ENCODE results near the gene HK1. TPM values are rescaled to one million over a fixed set of nuclear protein-coding genes. Genes with fewer than 3 reads are reported as not detected.
A peak's percentile ranks its signal among the peaks of the same experiment; 100 is the strongest.

Gene HK1
- total RNA-seq, 1 donor from 2014 or later = 128 TPM

DNA sequence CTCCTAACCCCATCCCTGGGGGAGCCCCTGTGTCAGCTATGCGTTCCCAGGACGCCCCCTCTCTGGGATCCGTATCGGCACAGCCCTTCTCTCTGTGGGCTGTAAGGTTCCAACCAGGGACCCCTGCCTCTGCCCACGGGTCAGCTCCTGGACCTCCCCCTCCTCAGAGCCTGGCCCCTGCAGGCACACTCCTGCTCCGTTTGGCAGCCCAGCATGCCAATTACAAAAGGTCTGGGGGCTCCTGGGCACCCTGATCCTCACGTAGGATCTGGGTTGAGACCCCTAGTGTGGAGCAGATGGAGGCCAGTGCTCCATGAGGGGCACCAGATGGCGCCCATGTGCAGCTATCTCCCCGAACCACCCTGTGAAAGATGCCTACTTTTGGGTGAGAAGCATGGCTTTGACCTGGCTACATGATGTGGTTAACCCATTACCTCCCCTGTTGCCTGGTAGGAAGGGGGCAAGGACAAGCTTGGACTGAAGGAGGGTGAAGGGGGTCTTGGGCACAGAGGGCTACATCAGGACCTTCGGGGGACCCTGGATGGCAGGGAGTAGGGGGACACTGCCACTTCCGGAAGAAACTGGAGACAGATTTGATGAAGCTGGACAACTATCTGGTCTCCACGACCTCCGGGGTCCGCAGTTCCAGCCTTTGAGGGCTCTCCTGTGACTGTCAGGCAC lies 129.5 kb downstream of the HK1 start:
- Histone ChIP-seq H3K9me3 (no peaks in the 10 kb centered on the region), H3K4me1 (peaks cover 5 to 26% of the 10 kb centered on the region in 2 donors), H3K36me3 (peaks cover 4 to 11% of the 10 kb centered on the region in 2 donors), H3K4me3 (peak overlapping the region; percentile 39 to 49), H3K27ac (peak overlapping the region; percentile 83 to 95), H3K27me3 (no peaks in the 10 kb centered on the region)
- intact Hi-C loops (cut with DNase I) = loop anchor here (1.0 to 5.0 kb wide), 6 partner anchors 44 to 415 kb away; partner anchors contain the start of gene FAM241B
- TF ChIP-seq, protein P1, sequence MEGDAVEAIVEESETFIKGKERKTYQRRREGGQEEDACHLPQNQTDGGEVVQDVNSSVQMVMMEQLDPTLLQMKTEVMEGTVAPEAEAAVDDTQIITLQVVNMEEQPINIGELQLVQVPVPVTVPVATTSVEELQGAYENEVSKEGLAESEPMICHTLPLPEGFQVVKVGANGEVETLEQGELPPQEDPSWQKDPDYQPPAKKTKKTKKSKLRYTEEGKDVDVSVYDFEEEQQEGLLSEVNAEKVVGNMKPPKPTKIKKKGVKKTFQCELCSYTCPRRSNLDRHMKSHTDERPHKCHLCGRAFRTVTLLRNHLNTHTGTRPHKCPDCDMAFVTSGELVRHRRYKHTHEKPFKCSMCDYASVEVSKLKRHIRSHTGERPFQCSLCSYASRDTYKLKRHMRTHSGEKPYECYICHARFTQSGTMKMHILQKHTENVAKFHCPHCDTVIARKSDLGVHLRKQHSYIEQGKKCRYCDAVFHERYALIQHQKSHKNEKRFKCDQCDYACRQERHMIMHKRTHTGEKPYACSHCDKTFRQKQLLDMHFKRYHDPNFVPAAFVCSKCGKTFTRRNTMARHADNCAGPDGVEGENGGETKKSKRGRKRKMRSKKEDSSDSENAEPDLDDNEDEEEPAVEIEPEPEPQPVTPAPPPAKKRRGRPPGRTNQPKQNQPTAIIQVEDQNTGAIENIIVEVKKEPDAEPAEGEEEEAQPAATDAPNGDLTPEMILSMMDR (IDR thresholded peaks at IDR 0.05) = peak in 2 of 3 experiments; percentile 6 to 17
- no peak for DNase-seq (ENCODE audit: low spot score in 2 of 2)

DNA sequence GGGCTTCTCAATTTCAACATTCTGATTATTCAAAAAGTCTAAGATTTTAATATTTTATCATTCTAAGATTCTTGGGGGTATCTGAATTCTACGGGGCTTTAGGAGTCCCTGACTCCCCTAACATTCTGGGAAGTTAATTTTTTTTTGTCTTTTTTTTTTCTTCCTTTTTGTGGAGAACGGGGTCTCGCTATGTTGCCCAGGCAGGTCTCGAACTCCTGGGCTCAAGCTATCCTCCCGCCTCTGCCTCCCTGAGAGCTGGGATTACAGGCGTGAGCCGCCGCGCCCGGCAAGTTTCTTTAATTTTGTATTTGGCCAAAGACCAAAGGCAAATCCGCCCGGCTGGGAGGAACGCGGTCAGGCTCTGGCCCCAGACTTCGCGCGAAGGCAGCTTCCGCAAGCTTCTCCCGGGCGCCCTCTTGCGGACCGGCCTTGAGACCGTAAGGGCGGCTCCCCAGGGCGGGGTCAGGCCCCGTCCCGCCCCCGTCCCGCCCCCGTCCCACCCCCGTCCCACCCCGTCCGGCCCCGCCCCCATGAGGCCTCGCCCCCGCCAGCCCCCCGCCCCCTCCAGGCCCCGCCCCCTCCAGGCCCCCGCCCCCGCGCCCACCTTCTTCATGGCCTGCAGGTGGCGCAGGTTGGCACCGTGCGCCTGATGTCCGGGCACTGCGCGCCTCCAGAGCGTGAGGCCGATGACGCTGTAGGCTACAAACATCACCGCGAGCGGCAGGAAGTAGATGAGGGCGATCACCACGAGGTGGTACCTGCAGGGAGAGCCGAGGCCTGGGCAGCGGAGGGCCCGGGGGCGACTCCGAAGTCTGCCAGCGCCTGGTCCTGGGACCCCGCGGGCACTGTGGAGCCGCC lies 130.3 kb downstream of the HK1 start:
- H3K27ac ChIP-seq = peak overlapping the region; percentile 91 to 95
- H3K9me3 ChIP-seq = no peaks in the 10 kb centered on the region
- TF ChIP-seq, protein P1 (IDR thresholded peaks at IDR 0.05) = peak; percentile 63 to 84 (median 81)
- H3K27me3 ChIP-seq = no peaks in the 10 kb centered on the region
- H3K4me3 ChIP-seq = peak overlapping the region; percentile 39 to 62
- H3K36me3 ChIP-seq = peaks cover 0 to 7% of the 10 kb centered on the region in 2 donors
- intact Hi-C loops (cut with DNase I) = loop anchor here (1.0 to 5.0 kb wide), 6 partner anchors 45 to 416 kb away; partner anchors contain the start of gene FAM241B
- peaks cover 5 to 24% of the 10 kb centered on the region in 2 donors for H3K4me1 ChIP-seq
- DNase-seq (ENCODE audit: low spot score in 2 of 2) = peak; percentile 77 to 96

DNA sequence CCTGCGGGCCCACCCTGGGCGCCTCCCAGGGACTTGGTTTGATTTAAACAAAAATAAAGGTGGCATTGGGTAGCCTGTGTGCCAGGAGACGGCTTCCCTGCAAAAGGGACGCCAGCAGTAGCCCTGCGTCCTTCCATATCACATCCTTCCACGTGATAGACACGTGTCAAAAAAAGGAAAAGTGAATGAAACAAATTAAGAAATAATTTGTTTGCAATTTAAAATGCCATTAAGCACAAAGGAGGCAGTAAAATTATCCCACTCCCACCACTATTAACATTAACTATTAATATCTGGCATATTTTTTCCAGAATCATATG lies 130.8 kb downstream of the HK1 start:
- no peaks in the 10 kb centered on the region for H3K9me3 ChIP-seq

DNA sequence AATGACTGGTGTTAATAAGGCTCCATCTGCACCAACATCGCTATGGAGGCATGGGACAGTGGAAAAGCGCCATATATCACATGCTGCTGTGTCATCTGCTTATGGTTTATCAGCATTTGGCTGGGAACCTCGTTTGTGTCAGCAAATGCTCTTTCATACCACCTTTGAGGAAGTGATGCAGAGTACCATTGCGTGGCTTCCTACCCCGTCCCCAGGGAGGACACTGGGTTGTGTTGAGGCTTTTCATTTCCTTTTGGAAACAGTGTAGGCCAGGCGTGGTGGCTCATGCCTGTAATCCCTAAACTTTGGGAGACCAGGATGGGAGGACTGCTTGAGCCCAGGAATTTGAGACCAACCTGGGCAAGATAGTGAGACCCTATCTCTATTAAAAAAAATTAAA lies 131.7 kb downstream of the HK1 start:
- H3K4me3 ChIP-seq = no peak overlapping the region
- peak in 1 of 2 donors; percentile 77 for DNase-seq (ENCODE audit: low spot score in 2 of 2)
- peak overlapping the region; percentile 91 to 95 for H3K27ac ChIP-seq
- no peaks in the 10 kb centered on the region for H3K27me3 ChIP-seq
- TF ChIP-seq, protein P1 (IDR thresholded peaks at IDR 0.05) = no peak
- H3K4me1 ChIP-seq = peaks cover 5 to 24% of the 10 kb centered on the region in 2 donors
- no peaks in the 10 kb centered on the region for H3K36me3 ChIP-seq
- intact Hi-C loops (cut with DNase I) = loop anchor here (2.0 to 5.0 kb wide), 6 partner anchors 91 to 418 kb away; partner anchors contain the start of genes FAM241B and SUPV3L1
- no peaks in the 10 kb centered on the region for H3K9me3 ChIP-seq

More for the DNA sequence above, 130.8 kb downstream of the HK1 start:
- H3K27ac ChIP-seq = peak overlapping the region; percentile 91 to 95
- TF ChIP-seq, protein P1 (IDR thresholded peaks at IDR 0.05) = no peak
- DNase-seq (ENCODE audit: low spot score in 2 of 2) = no peak
- peak overlapping the region; percentile 39 to 62 for H3K4me3 ChIP-seq
- peaks cover 5 to 24% of the 10 kb centered on the region in 2 donors for H3K4me1 ChIP-seq
- intact Hi-C loops (cut with DNase I) = loop anchor here (2.0 to 5.0 kb wide), 4 partner anchors 90 to 417 kb away; partner anchors contain the start of gene FAM241B
- no peaks in the 10 kb centered on the region for H3K27me3 ChIP-seq
- H3K36me3 ChIP-seq = peaks cover 0 to 4% of the 10 kb centered on the region in 2 donors

DNA sequence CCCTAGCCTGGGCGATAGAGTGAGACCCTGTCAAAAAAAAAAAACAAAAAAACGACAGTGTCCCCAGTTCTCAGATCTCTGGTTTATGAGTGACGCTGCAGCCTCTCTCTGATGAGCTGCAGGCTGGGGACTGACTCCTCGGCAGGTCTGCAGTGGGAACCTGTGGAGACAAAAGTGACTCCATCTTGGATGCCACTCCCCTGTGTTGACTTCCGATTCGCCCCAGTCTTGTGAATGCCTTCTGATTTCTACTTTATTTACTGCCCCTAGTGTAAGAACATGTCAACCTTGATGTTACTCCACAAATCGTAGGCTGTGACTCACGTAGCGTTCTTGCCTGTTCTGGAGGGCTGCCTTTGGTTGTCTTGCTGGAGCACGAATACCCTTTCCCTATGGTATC lies 132.2 kb downstream of the HK1 start:
- no peaks in the 10 kb centered on the region for H3K9me3 ChIP-seq
- TF ChIP-seq, protein P1 (IDR thresholded peaks at IDR 0.05) = no peak
- intact Hi-C loops (cut with DNase I) = loop anchor here (5.0 kb wide), 2 partner anchors 97 to 228 kb away; partner anchors contain the start of gene SUPV3L1
- no peaks in the 10 kb centered on the region for H3K36me3 ChIP-seq
- peak overlapping the region; percentile 91 to 95 for H3K27ac ChIP-seq
- no peak overlapping the region for H3K4me3 ChIP-seq
- DNase-seq (ENCODE audit: low spot score in 2 of 2) = no peak
- no peaks in the 10 kb centered on the region for H3K27me3 ChIP-seq
- peaks cover 5 to 24% of the 10 kb centered on the region in 2 donors for H3K4me1 ChIP-seq
